A673 (cell line): ENCODE results near the gene RNU1-1.
"Not testable (repeated sequence)": the region's sequence is repeated elsewhere in the genome, so short reads cannot be mapped to it uniquely, and the experiment has no call there.

Experiments
- EZH2 ChIP-seq: fragments of 200-600 bp; sonication (generic); IDR thresholded peaks from 2 replicates; pipeline ENCODE4 v1.6.1; 2017; ENCODE audit warnings: borderline replicate concordance, low read depth, mild to moderate bottlenecking, mixed read lengths, antibody characterized with exemption, low read length; ENCODE audit not compliant: poor library complexity, severe bottlenecking
- TF ChIP-seq, protein P1 (sequence below): fragments of 300-800, 200-600 bp; sonication (generic); conservative IDR thresholded peaks from 2 replicates; pipeline ENCODE4 v1.5.1; 2017; ENCODE audit warnings: low read depth, mild to moderate bottlenecking, antibody characterized with exemption, low read length, moderate library complexity, mixed read lengths

DNA sequence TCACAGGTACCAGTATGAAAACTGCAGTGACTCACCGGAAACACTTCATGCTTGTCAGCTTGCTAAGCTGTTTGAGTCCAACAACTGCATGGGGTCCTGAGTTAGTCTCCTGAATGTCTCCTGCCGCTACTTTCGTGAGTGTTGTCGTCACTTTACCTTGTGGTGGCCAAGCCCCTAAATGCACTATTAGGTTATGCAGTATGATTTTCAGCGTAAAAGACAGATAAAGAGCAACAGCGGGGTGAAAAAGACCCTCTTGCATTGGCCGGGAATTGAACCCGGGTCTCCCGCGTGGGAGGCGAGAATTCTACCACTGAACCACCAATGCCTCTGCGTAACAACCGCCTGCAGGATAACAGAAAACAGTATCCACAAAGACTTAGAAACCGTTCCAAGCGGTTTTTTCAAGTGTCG, 31.6 kb upstream of the RNU1-1 start:
- TF ChIP-seq, protein P1, sequence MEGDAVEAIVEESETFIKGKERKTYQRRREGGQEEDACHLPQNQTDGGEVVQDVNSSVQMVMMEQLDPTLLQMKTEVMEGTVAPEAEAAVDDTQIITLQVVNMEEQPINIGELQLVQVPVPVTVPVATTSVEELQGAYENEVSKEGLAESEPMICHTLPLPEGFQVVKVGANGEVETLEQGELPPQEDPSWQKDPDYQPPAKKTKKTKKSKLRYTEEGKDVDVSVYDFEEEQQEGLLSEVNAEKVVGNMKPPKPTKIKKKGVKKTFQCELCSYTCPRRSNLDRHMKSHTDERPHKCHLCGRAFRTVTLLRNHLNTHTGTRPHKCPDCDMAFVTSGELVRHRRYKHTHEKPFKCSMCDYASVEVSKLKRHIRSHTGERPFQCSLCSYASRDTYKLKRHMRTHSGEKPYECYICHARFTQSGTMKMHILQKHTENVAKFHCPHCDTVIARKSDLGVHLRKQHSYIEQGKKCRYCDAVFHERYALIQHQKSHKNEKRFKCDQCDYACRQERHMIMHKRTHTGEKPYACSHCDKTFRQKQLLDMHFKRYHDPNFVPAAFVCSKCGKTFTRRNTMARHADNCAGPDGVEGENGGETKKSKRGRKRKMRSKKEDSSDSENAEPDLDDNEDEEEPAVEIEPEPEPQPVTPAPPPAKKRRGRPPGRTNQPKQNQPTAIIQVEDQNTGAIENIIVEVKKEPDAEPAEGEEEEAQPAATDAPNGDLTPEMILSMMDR, result not testable (repeated sequence)
- TF ChIP-seq EZH2, result not testable (repeated sequence)
